SK-N-SH treated with all-trans-retinoic acid at 6 μM for 48 hours (cell line): ENCODE data around the gene VAT1.

Source experiments
- ATAC-seq: fragments of 200-7000 bp; cut with Tn5 transposase; 3 replicates; pipeline ENCODE4 v1.9.1; 2020; ENCODE audit warnings: mild to moderate bottlenecking, moderate library complexity
- ARNTL ChIP-seq: fragments of 450-650 bp; formaldehyde crosslinking; IDR thresholded peaks from 2 replicates; pipeline ENCODE4 v1.5.0; 2020; ENCODE audit warnings: low read depth, mild to moderate bottlenecking, moderate library complexity, borderline replicate concordance
- BACH2 ChIP-seq: fragments of 250-450 bp; sonication (Bioruptor Pico); IDR thresholded peaks from 2 replicates; pipeline ENCODE4 v1.9.0; 2021; ENCODE audit warnings: mild to moderate bottlenecking, borderline replicate concordance
- CREB5 ChIP-seq: fragments of 250-450 bp; sonication (Bioruptor Pico); IDR thresholded peaks from 2 replicates; pipeline ENCODE4 v1.5.1; 2020; ENCODE audit warnings: low read depth, mild to moderate bottlenecking, moderate library complexity
- CSDC2 ChIP-seq: fragments of 250-450 bp; sonication (Bioruptor Pico); IDR thresholded peaks from 2 replicates; pipeline ENCODE4 v1.5.0; 2020; ENCODE audit warnings: mild to moderate bottlenecking, moderate library complexity
- GLIS3 ChIP-seq: fragments of 250-450 bp; sonication (Bioruptor Pico); IDR thresholded peaks from 2 replicates; pipeline ENCODE4 v1.5.0; 2020; ENCODE audit warnings: mild to moderate bottlenecking, moderate library complexity
- ISL1 ChIP-seq: fragments of 250-450 bp; sonication (Bioruptor Pico); IDR thresholded peaks from 2 replicates; pipeline ENCODE4 v2.1.2; 2022; ENCODE audit warnings: mild to moderate bottlenecking, moderate library complexity
- OSR1 ChIP-seq: fragments of 250-450 bp; sonication (Bioruptor Pico); IDR thresholded peaks from 2 replicates; pipeline ENCODE4 v1.8.0; 2022; ENCODE audit warnings: moderate library complexity, mild to moderate bottlenecking, inconsistent platforms
- PATZ1 ChIP-seq: fragments of 250-450 bp; sonication (Bioruptor Pico); IDR thresholded peaks from 2 replicates; pipeline ENCODE4 v1.8.0; 2020; ENCODE audit warnings: mild to moderate bottlenecking, moderate library complexity, borderline replicate concordance
- POU6F1 ChIP-seq: fragments of 250-450 bp; sonication (Bioruptor Pico); IDR thresholded peaks from 2 replicates; pipeline ENCODE4 v1.8.0; 2021; ENCODE audit warnings: low read depth, mild to moderate bottlenecking, moderate library complexity, borderline replicate concordance
- PPARA ChIP-seq: fragments of 250-450 bp; sonication (Bioruptor Pico); IDR thresholded peaks from 2 replicates; pipeline ENCODE4 v1.5.0; 2020; ENCODE audit warnings: mild to moderate bottlenecking, borderline replicate concordance
- SNAI2 ChIP-seq: fragments of 250-450 bp; sonication (Bioruptor Pico); IDR thresholded peaks from 2 replicates; pipeline ENCODE4 v1.5.0; 2020; ENCODE audit warnings: mild to moderate bottlenecking, moderate library complexity
- TCF4 ChIP-seq: fragments of 250-450 bp; sonication (Bioruptor Pico); IDR thresholded peaks from 2 replicates; pipeline ENCODE4 v1.8.0; 2021; ENCODE audit warnings: mild to moderate bottlenecking, moderate library complexity, borderline replicate concordance
- TOX ChIP-seq: fragments of 250-450 bp; sonication (Bioruptor Pico); IDR thresholded peaks from 2 replicates; pipeline ENCODE4 v1.8.0; 2021; ENCODE audit warnings: mild to moderate bottlenecking, moderate library complexity, borderline replicate concordance
- TSHZ2 ChIP-seq: fragments of 250-450 bp; sonication (Bioruptor Pico); IDR thresholded peaks from 2 replicates; pipeline ENCODE4 v1.5.0; 2020; ENCODE audit warnings: mild to moderate bottlenecking, moderate library complexity
- ZC3H10 ChIP-seq: fragments of 250-450 bp; sonication (Bioruptor Pico); IDR thresholded peaks from 2 replicates; pipeline ENCODE4 v1.5.1; 2021; ENCODE audit warnings: mild to moderate bottlenecking, moderate library complexity
- ZFP3 ChIP-seq: fragments of 250-450 bp; sonication (Bioruptor Pico); IDR thresholded peaks from 2 replicates; pipeline ENCODE4 v1.5.0; 2020; ENCODE audit warnings: mild to moderate bottlenecking, moderate library complexity
- ZFP30 ChIP-seq: fragments of 450-650 bp; formaldehyde crosslinking; IDR thresholded peaks from 2 replicates; pipeline ENCODE4 v1.5.0; 2022; ENCODE audit warnings: mild to moderate bottlenecking, moderate library complexity
- ZNF70 ChIP-seq: fragments of 450-650 bp; formaldehyde crosslinking; IDR thresholded peaks from 2 replicates; pipeline ENCODE4 v1.5.0; 2020; ENCODE audit warnings: mild to moderate bottlenecking, moderate library complexity
- ZNF8 ChIP-seq: fragments of 450-650 bp; formaldehyde crosslinking; IDR thresholded peaks from 2 replicates; pipeline ENCODE4 v1.5.0; 2020; ENCODE audit warnings: mild to moderate bottlenecking, moderate library complexity

The VAT1 gene

GRCh38 chr17:43019418-43019817, 2.8 kb downstream of the VAT1 start:
- TF ChIP-seq TOX (CRISPR knock-in tag) (no peak), ISL1 (no peak), TSHZ2 (CRISPR knock-in tag) (no peak), OSR1 (CRISPR knock-in tag) (no peak), ZNF8 (CRISPR knock-in tag) (no peak), POU6F1 (CRISPR knock-in tag) (no peak), ZFP3 (CRISPR knock-in tag) (no peak), GLIS3 (CRISPR knock-in tag) (no peak), ZNF70 (CRISPR knock-in tag) (no peak), SNAI2 (CRISPR knock-in tag) (no peak)
- ATAC-seq, result no peak

GRCh38 chr17:43018932-43019331, 3.3 kb downstream of the VAT1 start:
- no peak for ATAC-seq
- TF ChIP-seq ARNTL, result no peak
- no peak for TF ChIP-seq ISL1
- TF ChIP-seq POU6F1 (CRISPR knock-in tag), result no peak
- TF ChIP-seq ZFP3 (CRISPR knock-in tag), result no peak
- no peak for TF ChIP-seq TCF4 (CRISPR knock-in tag)
- no peak for TF ChIP-seq ZFP30 (CRISPR knock-in tag)
- TF ChIP-seq SNAI2 (CRISPR knock-in tag), result no peak
- TF ChIP-seq ZC3H10 (CRISPR knock-in tag), result no peak
- TF ChIP-seq CSDC2 (CRISPR knock-in tag), result no peak
- no peak for TF ChIP-seq TOX (CRISPR knock-in tag)
- TF ChIP-seq TSHZ2 (CRISPR knock-in tag), result no peak
- TF ChIP-seq BACH2, result no peak
- no peak for TF ChIP-seq GLIS3 (CRISPR knock-in tag)

GRCh38 chr17:43018008-43018853, 4.0 kb downstream of the VAT1 start:
- no peak for ATAC-seq
- no peak for TF ChIP-seq SNAI2 (CRISPR knock-in tag)
- TF ChIP-seq CREB5, result no peak
- no peak for TF ChIP-seq ZFP30 (CRISPR knock-in tag)
- no peak for TF ChIP-seq ARNTL
- TF ChIP-seq PATZ1 (CRISPR knock-in tag), result no peak
- TF ChIP-seq PPARA (CRISPR knock-in tag), result no peak
- no peak for TF ChIP-seq CSDC2 (CRISPR knock-in tag)
- no peak for TF ChIP-seq ZNF70 (CRISPR knock-in tag)
- no peak for TF ChIP-seq TSHZ2 (CRISPR knock-in tag)
